CD14-positive monocyte (primary cell): ENCODE results near the gene PRR23C. TPM values are rescaled to one million over a fixed set of nuclear protein-coding genes. Genes with fewer than 3 reads are reported as not detected.

ENCODE experiments used
- DNase-seq, 3 donors: peaks; one replicate each; pipeline ENCODE4 v3.0.0-alpha.2; 2011 to 2022
- H2AFZ ChIP-seq: 2 replicates; pipeline ENCODE4 v1.6.0; 2012; ENCODE audit warnings: mild to moderate bottlenecking, low read depth, low read length, inconsistent platforms; ENCODE audit not compliant: insufficient read depth, poor library complexity, severe bottlenecking
- H3K27ac ChIP-seq, 2 donors: 1 replicate in 1 of 2; 2 replicates in 1 of 2; pipeline ENCODE4 v1.5.1; 2012 to 2013; ENCODE audit warnings: low read length in 2 of 2, control low read depth in 1 of 2, inconsistent platforms in 1 of 2, low read depth in 1 of 2, mild to moderate bottlenecking in 1 of 2
- H3K27me3 ChIP-seq, 2 donors: one replicate each; pipeline versions ENCODE4 v1.6.0 to v1.6.1; 2011 to 2013; ENCODE audit warnings: low read length in 2 of 2; ENCODE audit not compliant: control insufficient read depth in 2 of 2, insufficient read depth in 2 of 2
- H3K36me3 ChIP-seq, 2 donors: replicated peaks in 1 of 2; 1 replicate in 1 of 2; 2 replicates in 1 of 2; pipeline versions ENCODE4 v1.5.1 to v1.6.1; 2012 to 2013; ENCODE audit warnings: low read length in 2 of 2, control low read depth in 1 of 2, inconsistent platforms in 1 of 2, mild to moderate bottlenecking in 1 of 2; ENCODE audit not compliant: insufficient read depth in 2 of 2, control insufficient read depth in 1 of 2
- H3K4me1 ChIP-seq, 2 donors: 1 replicate in 1 of 2; 2 replicates in 1 of 2; pipeline versions ENCODE4 v1.5.1 to v1.6.1; 2012 to 2013; ENCODE audit warnings: low read length in 2 of 2, control low read depth in 1 of 2, inconsistent platforms in 1 of 2, mild to moderate bottlenecking in 1 of 2, moderate library complexity in 1 of 2; ENCODE audit not compliant: insufficient read depth in 2 of 2, control insufficient read depth in 1 of 2
- H3K4me2 ChIP-seq: replicated peaks from 2 replicates; pipeline ENCODE3; 2012; ENCODE audit warnings: low read length, moderate library complexity, mild to moderate bottlenecking; ENCODE audit not compliant: poor library complexity, severe bottlenecking; ENCODE audit errors: extremely low read depth
- H3K4me3 ChIP-seq, 3 experiments: fragments of 200-600 bp in 1 of 3; sonication (generic) in 1 of 3; replicated peaks in 1 of 3; 1 replicate in 2 of 3; 2 replicates in 1 of 3; pipeline ENCODE4 v1.5.1; 2011 to 2013; ENCODE audit warnings: low read length in 3 of 3, mild to moderate bottlenecking in 3 of 3, control low read depth in 2 of 3, low read depth in 2 of 3, inconsistent platforms in 1 of 3, moderate library complexity in 1 of 3
- H3K79me2 ChIP-seq: 2 replicates; pipeline ENCODE4 v1.6.0; 2012; ENCODE audit warnings: mild to moderate bottlenecking, control low read depth, inconsistent platforms, low read length, moderate library complexity; ENCODE audit not compliant: insufficient read depth
- H3K9ac ChIP-seq: 2 replicates; pipeline ENCODE4 v1.6.0; 2017; ENCODE audit warnings: low read length, mild to moderate bottlenecking; ENCODE audit not compliant: insufficient read depth, poor library complexity, severe bottlenecking
- H3K9me3 ChIP-seq, 2 donors: replicated peaks in 1 of 2; 1 replicate in 1 of 2; 2 replicates in 1 of 2; pipeline versions ENCODE4 v1.5.1 to v1.6.1; 2012 to 2013; ENCODE audit warnings: low read length in 2 of 2, control low read depth in 1 of 2; ENCODE audit not compliant: control insufficient read depth in 1 of 2, insufficient read depth in 1 of 2
- H4K20me1 ChIP-seq: 2 replicates; pipeline ENCODE4 v1.6.0; 2012; ENCODE audit warnings: mild to moderate bottlenecking, low read length, control low read depth, moderate library complexity; ENCODE audit not compliant: insufficient read depth
- H3K27ac Mint-ChIP-seq, 7 donors: one replicate each; pipeline ENCODE4 v1.8.0; 2020; ENCODE audit warnings: mild to moderate bottlenecking in 7 of 7, mixed read lengths in 7 of 7, moderate library complexity in 6 of 7, inconsistent platforms in 2 of 7
- H3K27me3 Mint-ChIP-seq, 3 donors: one replicate each; pipeline ENCODE4 v1.8.0; 2021 to 2022; ENCODE audit warnings: low read depth in 3 of 3, mild to moderate bottlenecking in 3 of 3, mixed read lengths in 3 of 3, moderate library complexity in 3 of 3, inconsistent platforms in 1 of 3
- H3K36me3 Mint-ChIP-seq, 2 donors: one replicate each; pipeline ENCODE4 v1.8.0; 2020; ENCODE audit warnings: mixed read lengths in 2 of 2, inconsistent platforms in 1 of 2, mild to moderate bottlenecking in 1 of 2
- H3K4me1 Mint-ChIP-seq: one replicate; pipeline ENCODE4 v1.8.0; 2020; ENCODE audit warnings: mild to moderate bottlenecking, mixed read lengths
- H3K4me3 Mint-ChIP-seq, 2 donors: one replicate each; pipeline ENCODE4 v1.8.0; 2020; ENCODE audit warnings: mild to moderate bottlenecking in 2 of 2, mixed read lengths in 2 of 2, moderate library complexity in 1 of 2
- H3K9me3 Mint-ChIP-seq, 7 donors: one replicate each; pipeline ENCODE4 v1.8.0; 2020 to 2022; ENCODE audit warnings: mixed read lengths in 7 of 7, mild to moderate bottlenecking in 6 of 7, moderate library complexity in 6 of 7, inconsistent platforms in 2 of 7
- WGBS: methylation state at CpG from one replicate; pipeline ENCODE4 v1.1.5; 2013; ENCODE audit warnings: missing lambda C conversion rate; ENCODE audit not compliant: insufficient coverage; 5-methylcytosine and 5-hydroxymethylcytosine counted together
- intact Hi-C, 2 donors: fragments of 100-400 bp; cut with micrococcal nuclease; formaldehyde crosslinking; loops; one replicate each; pipeline versions ENCODE4 v1.15.0 to v1.15.1; 2023
- polyA minus RNA-seq: library from RNA; depleted of rRNA, polyadenylated mRNA; stranded (reverse); fragments of >200 nt; gene quantifications from 2 replicates; pipeline ENCODE4 v1.2.3, GENCODE V29; 2012
- polyA plus RNA-seq, 3 donors: library from polyadenylated mRNA; depleted of rRNA in 1 of 3; unstranded in 2 of 3; stranded (reverse) in 1 of 3; fragments of 300-500 nt in 2 of 3; fragments of >200 nt in 1 of 3; fragmentation: Illumina TruSeq in 2 of 3; gene quantifications; 1 replicate in 2 of 3; 2 replicates in 1 of 3; pipeline ENCODE4 v1.2.3, GENCODE V29; 2012 to 2021
- total RNA-seq, 12 experiments: library from RNA in 1 of 12; stranded (reverse) in 1 of 12; fragments of 120-200 nt in 1 of 12; gene quantifications; one replicate each; pipeline ENCODE4 v1.2.4 and lab custom pipeline; 2013 to 2026; ENCODE audit warnings: mixed read lengths in 6 of 12, inconsistent platforms in 1 of 12
- TF ChIP-seq, protein P1 (sequence below): fragments of 200-600 bp; IDR thresholded peaks from one replicate; pipeline ENCODE4 v1.8.0; 2022; ENCODE audit warnings: antibody characterized with exemption, mild to moderate bottlenecking

PRR23C gene
- total RNA-seq (2013), result not detected
- polyA plus RNA-seq (not detected), polyA minus RNA-seq (not detected in 2 replicates), total RNA-seq (lab: John Stamatoyannopoulos, UW) (0 to 0.45 (median 0) reads per million in 11 experiments)

DNA sequence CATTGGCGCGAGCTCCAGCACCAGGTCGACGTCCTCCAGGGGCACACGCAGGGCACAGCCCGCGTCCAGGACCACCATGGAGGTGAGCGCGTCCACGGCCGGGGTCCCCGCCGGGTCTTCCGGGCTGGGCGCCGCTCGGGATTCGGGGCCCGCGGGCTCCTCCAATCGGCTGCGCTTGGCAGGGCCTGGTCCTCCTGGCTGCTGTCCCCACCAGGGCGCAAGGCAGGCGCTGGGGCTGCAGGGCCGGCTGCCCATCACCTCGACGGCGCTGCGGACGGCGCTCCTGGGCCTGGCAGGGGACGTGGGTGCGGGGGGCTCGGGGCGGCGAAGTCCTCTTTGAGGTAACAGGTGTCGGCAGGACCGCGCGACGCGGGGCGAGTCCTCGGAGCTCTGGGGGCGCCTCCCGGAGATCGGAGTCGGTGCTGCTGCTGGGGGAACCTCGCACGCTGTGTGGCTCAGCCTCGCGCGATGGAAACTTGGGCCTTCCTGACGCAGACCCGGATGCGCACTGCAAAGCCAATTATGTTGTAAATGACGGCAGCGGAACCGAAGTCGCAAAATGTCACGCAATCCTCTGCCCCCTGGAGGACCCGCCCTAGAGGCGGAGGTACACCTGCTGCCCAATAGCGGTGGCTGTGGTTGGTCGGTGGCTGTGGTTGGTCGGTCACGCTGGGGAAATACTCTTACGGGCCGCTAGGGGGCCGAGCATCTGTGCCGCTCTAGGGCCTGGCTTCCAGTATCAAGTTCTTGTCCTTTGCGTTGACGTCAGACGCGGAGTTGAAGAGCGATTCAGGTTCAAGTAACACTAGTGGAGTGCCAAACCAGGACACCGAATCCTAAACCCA is at the start of gene PRR23C:
Gene PRR23C (minus strand): TSS at position 527 of the 845 bp plus-strand sequence. CDS start 272 bp downstream, at position 255.
- Histone ChIP-seq H3K27ac (no peak within 1 kb of the TSS), H3K4me3 (no peak within 1 kb of the TSS), H3K4me2 (no peak within 1 kb of the TSS), H3K36me3 (no peaks in the 10 kb centered on the region), H2AFZ (no peak within 1 kb of the TSS), H3K27me3 (no peaks in the 10 kb centered on the region), H3K79me2 (no peaks in the 10 kb centered on the region), H3K9ac (no peak within 1 kb of the TSS), H3K9me3 (peaks cover 12 to 24% of the 10 kb centered on the region in 2 donors), H3K4me1 (no peaks in the 10 kb centered on the region), H4K20me1 (no peaks in the 10 kb centered on the region)
- DNase-seq, result no peak
- Mint-ChIP-seq H3K27me3 (peaks cover 2 to 13% (median 5%) of the 10 kb centered on the region in 3 donors), H3K36me3 (no peaks in the 10 kb centered on the region), H3K4me3 (peak within 1 kb of the TSS in 1 of 2 donors; percentile 17), H3K4me1 (no peaks in the 10 kb centered on the region), H3K27ac (peak within 1 kb of the TSS in 1 of 7 donors; percentile 3), H3K9me3 (peaks cover 16 to 38% (median 23%) of the 10 kb centered on the region in 7 donors)
- intact Hi-C loops, result no loop called here
- TF ChIP-seq, protein P1, sequence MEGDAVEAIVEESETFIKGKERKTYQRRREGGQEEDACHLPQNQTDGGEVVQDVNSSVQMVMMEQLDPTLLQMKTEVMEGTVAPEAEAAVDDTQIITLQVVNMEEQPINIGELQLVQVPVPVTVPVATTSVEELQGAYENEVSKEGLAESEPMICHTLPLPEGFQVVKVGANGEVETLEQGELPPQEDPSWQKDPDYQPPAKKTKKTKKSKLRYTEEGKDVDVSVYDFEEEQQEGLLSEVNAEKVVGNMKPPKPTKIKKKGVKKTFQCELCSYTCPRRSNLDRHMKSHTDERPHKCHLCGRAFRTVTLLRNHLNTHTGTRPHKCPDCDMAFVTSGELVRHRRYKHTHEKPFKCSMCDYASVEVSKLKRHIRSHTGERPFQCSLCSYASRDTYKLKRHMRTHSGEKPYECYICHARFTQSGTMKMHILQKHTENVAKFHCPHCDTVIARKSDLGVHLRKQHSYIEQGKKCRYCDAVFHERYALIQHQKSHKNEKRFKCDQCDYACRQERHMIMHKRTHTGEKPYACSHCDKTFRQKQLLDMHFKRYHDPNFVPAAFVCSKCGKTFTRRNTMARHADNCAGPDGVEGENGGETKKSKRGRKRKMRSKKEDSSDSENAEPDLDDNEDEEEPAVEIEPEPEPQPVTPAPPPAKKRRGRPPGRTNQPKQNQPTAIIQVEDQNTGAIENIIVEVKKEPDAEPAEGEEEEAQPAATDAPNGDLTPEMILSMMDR, result no peak
- 48% methylated on average over 71 of the region's 77 CpGs for WGBS

DNA sequence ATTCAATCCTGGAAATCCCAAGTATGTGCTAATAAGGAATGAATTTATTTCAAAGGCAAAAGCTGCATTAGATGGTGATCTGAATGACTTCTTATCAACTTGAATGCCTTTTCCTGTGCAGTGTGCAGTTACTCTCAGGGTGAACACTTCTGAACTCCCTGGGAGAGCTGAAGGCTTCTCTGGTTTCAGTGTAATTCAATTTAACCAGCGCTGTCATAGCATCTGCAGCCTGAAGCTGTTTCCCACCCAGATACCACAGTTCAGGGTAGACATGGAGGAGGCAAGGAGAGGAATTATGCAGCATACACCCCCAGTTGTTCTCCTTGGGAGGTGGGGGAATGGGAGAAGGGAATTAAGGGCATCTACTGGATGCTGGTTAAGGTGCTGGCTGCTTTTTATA is 49.1 kb upstream of the PRR23C start:
- TF ChIP-seq, protein P1, result no peak
- no peak overlapping the region for H3K27ac ChIP-seq
- no peaks in the 10 kb centered on the region for H3K9me3 ChIP-seq
- no CpG with 5 or more reads among the region's 1 CpG for WGBS
- Mint-ChIP-seq H3K4me1 (no peaks in the 10 kb centered on the region), H3K9me3 (peaks cover 2 to 6% (median 3%) of the 10 kb centered on the region in 7 donors), H3K4me3 (no peak overlapping the region), H3K36me3 (no peaks in the 10 kb centered on the region), H3K27me3 (peaks cover 0 to 10% (median 0%) of the 10 kb centered on the region in 3 donors), H3K27ac (no peak overlapping the region)
- H3K9ac ChIP-seq, result no peak overlapping the region
- intact Hi-C loops, result no loop called here
- H3K4me1 ChIP-seq, result no peaks in the 10 kb centered on the region
- H3K79me2 ChIP-seq, result no peaks in the 10 kb centered on the region
- no peaks in the 10 kb centered on the region for H3K27me3 ChIP-seq
- no peaks in the 10 kb centered on the region for H4K20me1 ChIP-seq
- no peak for DNase-seq
- no peak overlapping the region for H2AFZ ChIP-seq
- no peaks in the 10 kb centered on the region for H3K36me3 ChIP-seq
- H3K4me3 ChIP-seq, result no peak overlapping the region
- H3K4me2 ChIP-seq, result no peak overlapping the region
